Measurements from ENCODE around the gene NTRK2. TPM values are rescaled to one million over a fixed set of nuclear protein-coding genes. Genes with fewer than 3 reads are reported as not detected.

Gene NTRK2
- total RNA-seq, 2 experiments from 2014 or later: 1.8 TPM

DNA sequence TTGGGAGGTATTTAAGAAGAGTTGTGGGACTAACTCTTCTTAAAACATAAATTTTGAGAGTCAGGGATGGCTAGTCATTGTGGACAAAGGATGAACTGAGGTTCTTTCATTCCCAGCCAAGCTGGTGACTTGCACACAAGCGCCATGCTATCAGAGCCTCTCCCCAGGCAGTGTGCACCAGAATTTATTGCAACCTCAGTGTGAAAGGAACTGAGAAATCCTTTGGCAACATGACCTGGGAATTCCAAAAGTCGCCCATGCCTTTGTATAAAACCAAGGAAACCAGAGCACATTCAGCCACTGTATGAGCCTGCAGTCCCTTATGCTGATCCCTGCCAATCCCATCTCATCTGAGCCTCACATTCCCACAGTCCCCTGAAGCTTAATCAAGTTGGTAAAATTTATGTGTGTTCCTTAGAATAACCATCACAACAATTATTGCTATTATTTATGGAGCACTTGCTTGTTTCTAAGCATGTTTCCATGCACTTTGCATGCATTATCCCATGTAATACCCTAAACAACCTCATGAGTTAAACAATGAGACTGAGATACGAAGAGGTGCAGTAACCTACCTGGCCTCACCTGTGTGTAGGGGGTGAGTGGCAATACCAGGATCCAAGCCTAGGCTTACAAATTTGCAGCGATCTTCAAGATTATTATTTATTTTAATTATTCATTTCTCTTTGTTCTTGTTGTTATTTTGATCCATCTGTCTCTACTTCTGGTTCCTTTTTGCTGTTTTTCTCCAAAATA is 116.4 kb downstream of the NTRK2 start:
- intact Hi-C loops (cut with DNase I, micrococcal nuclease): loop anchor here in 1 of 2 experiments (10.0 kb wide), 1 partner anchor 391 kb away; no protein-coding TSS in a partner anchor
- Mint-ChIP-seq H3K4me1 (no peaks in the 10 kb centered on the region), H3K27me3 (peaks cover 7% of the 10 kb centered on the region), H3K36me3 (ENCODE audit: low read depth) (no peaks in the 10 kb centered on the region), H3K9me3 (ENCODE audit: low read depth) (no peaks in the 10 kb centered on the region), H3K27ac (no peak overlapping the region), H3K4me3 (no peak overlapping the region)
- DNase-seq: no peak
- ATAC-seq: no peak
- POLR2A ChIA-PET: no interaction called here
- CTCF ChIA-PET: no interaction called here

GRCh38 chr9:84788803-84789462 is 119.4 kb downstream of the NTRK2 start:
- ChIA-PET CTCF (interaction anchor here (0.6 to 1.7 kb wide), 3 partner anchors 11 to 879 kb away, joined by 3 to 4 read pairs (median 3); no protein-coding TSS in a partner anchor), POLR2A (no interaction called here)
- Mint-ChIP-seq H3K36me3 (ENCODE audit: low read depth) (no peaks in the 10 kb centered on the region), H3K4me3 (no peak overlapping the region), H3K4me1 (no peaks in the 10 kb centered on the region), H3K27me3 (peaks cover 2% of the 10 kb centered on the region), H3K9me3 (ENCODE audit: low read depth) (no peaks in the 10 kb centered on the region), H3K27ac (no peak overlapping the region)
- intact Hi-C loops (cut with DNase I, micrococcal nuclease): loop anchor here in 1 of 2 experiments (10.0 kb wide), 1 partner anchor 394 kb away; no protein-coding TSS in a partner anchor
- DNase-seq (no peak), ATAC-seq (no peak)

GRCh38 chr9:84789463-84789830 is 119.9 kb downstream of the NTRK2 start:
- ChIA-PET POLR2A (no interaction called here), CTCF (interaction anchor here (1.7 kb wide), 1 partner anchor 10 kb away, joined by 4 read pairs; no protein-coding TSS in a partner anchor)
- DNase-seq (no peak), ATAC-seq (no peak)
- Mint-ChIP-seq H3K4me3 (no peak overlapping the region), H3K27me3 (no peaks in the 10 kb centered on the region), H3K4me1 (no peaks in the 10 kb centered on the region), H3K9me3 (ENCODE audit: low read depth) (no peaks in the 10 kb centered on the region), H3K36me3 (ENCODE audit: low read depth) (no peaks in the 10 kb centered on the region), H3K27ac (no peak overlapping the region)
- intact Hi-C loops (cut with DNase I, micrococcal nuclease): loop anchor here in 1 of 2 experiments (10.0 kb wide), 1 partner anchor 395 kb away; no protein-coding TSS in a partner anchor

DNA sequence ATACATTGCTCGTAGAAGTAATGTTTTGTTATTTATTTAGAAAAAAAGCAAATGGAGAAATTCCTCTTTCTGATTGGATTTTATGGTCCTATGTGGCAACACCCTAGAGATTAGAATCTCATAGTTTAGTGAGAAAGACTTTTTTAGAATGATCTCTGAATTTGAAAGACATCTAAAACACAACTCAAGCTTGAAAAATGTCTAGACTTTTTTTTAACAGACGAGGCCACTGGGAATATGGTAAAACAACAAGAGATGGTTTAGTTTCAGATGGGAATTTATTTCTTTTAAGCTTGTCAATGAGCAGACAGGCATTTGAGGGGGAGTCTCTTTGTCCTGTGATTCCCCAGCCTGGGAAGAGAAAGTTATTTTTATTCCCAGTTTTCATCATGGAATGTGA is 122.1 kb downstream of the NTRK2 start:
- intact Hi-C loops (cut with DNase I, micrococcal nuclease): no loop called here
- Mint-ChIP-seq H3K9me3 (ENCODE audit: low read depth) (no peaks in the 10 kb centered on the region), H3K27me3 (no peaks in the 10 kb centered on the region), H3K4me3 (no peak overlapping the region), H3K4me1 (no peaks in the 10 kb centered on the region), H3K27ac (no peak overlapping the region), H3K36me3 (ENCODE audit: low read depth) (no peaks in the 10 kb centered on the region)
- ChIA-PET POLR2A (no interaction called here), CTCF (no interaction called here)
- ATAC-seq: no peak
- no peak for DNase-seq

DNA sequence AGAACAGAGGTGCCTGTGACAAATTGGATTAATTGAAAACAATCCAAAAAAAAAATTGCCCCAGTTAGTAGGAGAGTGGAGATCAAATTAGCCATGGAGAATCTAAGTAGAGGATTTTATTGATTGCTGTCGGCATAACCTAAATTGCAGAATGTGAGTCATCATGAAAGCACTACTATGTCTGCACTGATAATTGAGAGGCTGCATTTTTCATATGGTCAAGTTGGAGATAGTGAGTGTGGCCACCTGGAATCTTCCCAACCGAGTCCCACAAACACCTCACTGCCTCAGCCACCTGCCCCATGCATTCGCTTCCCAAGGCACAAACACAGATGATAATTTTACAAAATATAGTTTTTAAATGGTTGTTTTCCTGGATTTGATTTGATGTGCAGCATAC is 123.7 kb downstream of the NTRK2 start:
- H3K27ac Mint-ChIP-seq: no peak overlapping the region
- H3K4me3 Mint-ChIP-seq: no peak overlapping the region
- no peaks in the 10 kb centered on the region for H3K27me3 Mint-ChIP-seq
- DNase-seq (no peak), ATAC-seq (no peak)
- no peaks in the 10 kb centered on the region for H3K4me1 Mint-ChIP-seq
- H3K36me3 Mint-ChIP-seq (ENCODE audit: low read depth): no peaks in the 10 kb centered on the region
- no peaks in the 10 kb centered on the region for H3K9me3 Mint-ChIP-seq (ENCODE audit: low read depth)
- intact Hi-C loops (cut with DNase I, micrococcal nuclease): no loop called here
- CTCF ChIA-PET: no interaction called here
- POLR2A ChIA-PET: no interaction called here

DNA sequence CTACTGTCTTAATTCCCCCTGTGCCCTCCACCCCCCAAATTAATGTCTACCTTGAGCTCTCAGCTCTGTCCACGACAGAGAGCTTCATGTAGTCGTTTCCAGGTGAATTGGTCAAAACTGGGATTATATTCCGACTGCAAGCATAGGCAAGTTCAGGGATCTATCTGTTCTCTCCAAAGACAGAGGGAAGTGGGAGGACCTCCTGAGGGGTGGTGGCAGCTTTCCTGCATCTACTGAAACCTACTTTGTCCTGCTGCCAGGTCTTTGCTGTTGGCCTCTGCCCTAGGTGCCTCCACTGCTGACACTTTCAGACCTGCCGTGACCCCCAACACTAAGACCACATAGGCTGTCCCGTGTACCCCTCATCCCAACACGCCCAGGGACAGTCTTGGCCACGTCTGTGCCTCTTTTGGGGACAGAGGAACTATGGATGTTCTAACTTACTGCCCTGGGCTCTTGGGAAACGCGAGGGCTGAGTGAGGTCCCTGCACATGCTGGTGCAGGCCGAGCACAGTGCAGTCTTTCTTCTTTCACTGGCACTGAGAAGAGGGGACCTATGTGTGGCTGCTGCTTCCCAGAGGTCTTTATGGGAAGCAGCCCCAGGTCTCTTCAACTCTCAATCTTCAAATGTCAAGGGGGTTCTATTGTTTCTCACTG is 125.6 kb downstream of the NTRK2 start:
- POLR2A ChIA-PET: no interaction called here
- no peak for ATAC-seq
- Mint-ChIP-seq H3K9me3 (ENCODE audit: low read depth) (no peaks in the 10 kb centered on the region), H3K4me1 (no peaks in the 10 kb centered on the region), H3K36me3 (ENCODE audit: low read depth) (no peaks in the 10 kb centered on the region), H3K4me3 (no peak overlapping the region), H3K27me3 (no peaks in the 10 kb centered on the region), H3K27ac (no peak overlapping the region)
- DNase-seq: no peak
- intact Hi-C loops (cut with DNase I, micrococcal nuclease): no loop called here
- CTCF ChIA-PET: interaction anchor here (1.6 kb wide), 1 partner anchor 13 kb away, joined by 4 read pairs; no protein-coding TSS in a partner anchor

- intact Hi-C loops (cut with DNase I, micrococcal nuclease): no loop called here
- no peak overlapping the region for H3K27ac Mint-ChIP-seq
- POLR2A ChIA-PET: no interaction called here
- H3K4me1 Mint-ChIP-seq: no peaks in the 10 kb centered on the region
- H3K36me3 Mint-ChIP-seq (ENCODE audit: low read depth): no peaks in the 10 kb centered on the region
- H3K9me3 Mint-ChIP-seq (ENCODE audit: low read depth): no peaks in the 10 kb centered on the region
- no peak for ATAC-seq
- CTCF ChIA-PET: interaction anchor here (0.8 to 1.6 kb wide), 2 partner anchors 15 kb away, joined by 3 to 4 read pairs; no protein-coding TSS in a partner anchor
- no peak for DNase-seq
- no peaks in the 10 kb centered on the region for H3K27me3 Mint-ChIP-seq
- no peak overlapping the region for H3K4me3 Mint-ChIP-seq
These were observed 126.9 kb downstream of the NTRK2 start for GRCh38 chr9:84796404-84796803.

- Mint-ChIP-seq H3K27ac (no peak overlapping the region), H3K36me3 (ENCODE audit: low read depth) (no peaks in the 10 kb centered on the region), H3K4me3 (no peak overlapping the region), H3K27me3 (no peaks in the 10 kb centered on the region), H3K4me1 (no peaks in the 10 kb centered on the region), H3K9me3 (ENCODE audit: low read depth) (no peaks in the 10 kb centered on the region)
- no peak for ATAC-seq
- CTCF ChIA-PET: interaction anchor here (1.4 kb wide), 1 partner anchor 11 kb away, joined by 4 read pairs; no protein-coding TSS in a partner anchor
- POLR2A ChIA-PET: no interaction called here
- intact Hi-C loops (cut with DNase I, micrococcal nuclease): no loop called here
- no peak for DNase-seq
These were observed 129.7 kb downstream of the NTRK2 start for GRCh38 chr9:84799251-84799650.

GRCh38 chr9:84804951-84805694 is 135.6 kb downstream of the NTRK2 start:
- ATAC-seq: no peak
- no peaks in the 10 kb centered on the region for H3K36me3 Mint-ChIP-seq (ENCODE audit: low read depth)
- no peak overlapping the region for H3K4me3 Mint-ChIP-seq
- H3K27me3 Mint-ChIP-seq: no peaks in the 10 kb centered on the region
- CTCF ChIA-PET: no interaction called here
- POLR2A ChIA-PET: no interaction called here
- H3K9me3 Mint-ChIP-seq (ENCODE audit: low read depth): no peaks in the 10 kb centered on the region
- intact Hi-C loops (cut with DNase I, micrococcal nuclease): no loop called here
- H3K27ac Mint-ChIP-seq: no peak overlapping the region
- H3K4me1 Mint-ChIP-seq: no peaks in the 10 kb centered on the region
- DNase-seq: no peak

DNA sequence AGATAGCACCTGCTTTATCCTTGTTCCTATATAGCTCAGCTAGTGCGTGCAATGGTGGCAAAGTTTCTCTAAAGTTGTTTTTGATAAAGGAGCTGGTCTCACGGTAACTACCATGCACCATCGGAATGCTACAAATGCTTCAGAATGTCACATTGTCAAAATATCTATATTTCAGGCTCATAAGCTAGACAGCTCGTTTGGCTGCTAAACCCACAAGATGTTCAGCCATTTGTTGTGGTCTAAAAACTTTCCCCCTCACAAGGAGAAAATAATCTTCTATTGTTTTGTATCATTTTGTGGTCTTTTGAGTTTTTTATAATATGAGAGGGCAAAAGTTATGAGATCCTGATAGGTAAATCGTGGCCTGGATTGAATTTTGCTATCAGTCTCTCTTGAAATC is 137.9 kb downstream of the NTRK2 start:
- ATAC-seq (no peak), DNase-seq (no peak)
- intact Hi-C loops (cut with DNase I, micrococcal nuclease): no loop called here
- H3K27ac Mint-ChIP-seq: no peak overlapping the region
- H3K4me3 Mint-ChIP-seq: no peak overlapping the region
- no peaks in the 10 kb centered on the region for H3K9me3 Mint-ChIP-seq (ENCODE audit: low read depth)
- no peaks in the 10 kb centered on the region for H3K36me3 Mint-ChIP-seq (ENCODE audit: low read depth)
- H3K27me3 Mint-ChIP-seq: no peaks in the 10 kb centered on the region
- ChIA-PET POLR2A (no interaction called here), CTCF (no interaction called here)
- H3K4me1 Mint-ChIP-seq: no peaks in the 10 kb centered on the region

DNA sequence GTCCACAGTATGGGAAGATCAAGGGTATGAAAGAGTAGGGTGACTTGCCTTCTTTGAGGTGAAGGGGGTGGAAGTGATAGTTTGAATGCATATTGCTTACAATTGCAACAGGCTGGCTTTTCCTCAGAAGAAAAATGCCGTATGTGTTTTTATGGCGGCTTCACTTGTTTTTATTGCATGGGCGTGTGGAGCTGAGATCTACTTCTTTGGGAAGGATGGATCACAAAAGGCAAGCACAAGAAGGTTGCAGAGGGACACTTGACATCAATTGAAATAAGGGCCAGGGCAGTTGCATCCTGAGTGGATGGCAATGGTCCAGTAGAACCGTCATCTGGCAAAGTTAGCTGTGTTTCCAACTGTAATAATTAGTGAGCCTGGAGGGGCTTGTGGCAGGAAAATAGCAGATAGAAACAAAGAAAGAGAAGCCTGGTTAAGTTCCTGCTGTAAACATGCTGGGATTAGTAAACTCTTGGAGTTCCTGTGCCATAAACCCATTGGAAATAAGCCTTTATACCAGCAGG is 138.4 kb downstream of the NTRK2 start:
- DNase-seq: no peak
- ChIA-PET POLR2A (no interaction called here), CTCF (no interaction called here)
- Mint-ChIP-seq H3K27ac (no peak overlapping the region), H3K9me3 (ENCODE audit: low read depth) (no peaks in the 10 kb centered on the region), H3K4me3 (no peak overlapping the region), H3K4me1 (no peaks in the 10 kb centered on the region), H3K27me3 (no peaks in the 10 kb centered on the region), H3K36me3 (ENCODE audit: low read depth) (no peaks in the 10 kb centered on the region)
- intact Hi-C loops (cut with DNase I, micrococcal nuclease): no loop called here
- ATAC-seq: no peak
